Keratinocyte (primary cell): ENCODE measurements around the gene CBLB.

Experiments
- EZH2 ChIP-seq: IDR thresholded peaks from one replicate; pipeline ENCODE4 v1.6.1; 2012; ENCODE audit warnings: inconsistent platforms, mild to moderate bottlenecking, low read length, moderate library complexity
- TF ChIP-seq, protein P1 (sequence below), 3 experiments: IDR thresholded peaks in 1 of 3; conservative IDR thresholded peaks in 1 of 3; optimal IDR thresholded peaks in 1 of 3; 2 replicates in 2 of 3; 3 replicates in 1 of 3; pipeline versions ENCODE3 to v1.5.1; 2011; ENCODE audit warnings: low read length in 3 of 3, mild to moderate bottlenecking in 3 of 3, moderate library complexity in 2 of 3, control low read depth in 1 of 3, inconsistent platforms in 1 of 3; ENCODE audit not compliant: insufficient read depth in 2 of 3; ENCODE audit errors: extremely low read depth in 1 of 3

DNA sequence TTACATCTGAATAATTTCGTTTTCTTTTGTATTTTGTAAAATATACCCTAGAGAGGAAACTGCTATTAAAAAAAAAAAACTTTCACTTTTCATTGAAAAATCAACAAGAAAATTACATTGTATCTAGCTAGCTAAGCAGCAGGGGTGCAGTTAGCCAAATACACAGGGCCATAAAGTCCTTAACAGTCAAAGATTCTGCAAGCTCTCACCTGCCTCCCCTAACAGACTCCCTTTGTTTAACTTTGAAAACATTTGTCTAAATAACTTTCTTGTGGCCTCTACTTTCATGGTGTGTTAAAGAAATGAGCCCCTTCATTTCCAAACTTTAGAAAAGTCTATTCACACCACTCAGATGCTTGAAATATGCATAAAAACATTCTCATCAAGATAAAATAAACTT lies 23.3 kb downstream of the CBLB start:
- TF ChIP-seq, protein P1, sequence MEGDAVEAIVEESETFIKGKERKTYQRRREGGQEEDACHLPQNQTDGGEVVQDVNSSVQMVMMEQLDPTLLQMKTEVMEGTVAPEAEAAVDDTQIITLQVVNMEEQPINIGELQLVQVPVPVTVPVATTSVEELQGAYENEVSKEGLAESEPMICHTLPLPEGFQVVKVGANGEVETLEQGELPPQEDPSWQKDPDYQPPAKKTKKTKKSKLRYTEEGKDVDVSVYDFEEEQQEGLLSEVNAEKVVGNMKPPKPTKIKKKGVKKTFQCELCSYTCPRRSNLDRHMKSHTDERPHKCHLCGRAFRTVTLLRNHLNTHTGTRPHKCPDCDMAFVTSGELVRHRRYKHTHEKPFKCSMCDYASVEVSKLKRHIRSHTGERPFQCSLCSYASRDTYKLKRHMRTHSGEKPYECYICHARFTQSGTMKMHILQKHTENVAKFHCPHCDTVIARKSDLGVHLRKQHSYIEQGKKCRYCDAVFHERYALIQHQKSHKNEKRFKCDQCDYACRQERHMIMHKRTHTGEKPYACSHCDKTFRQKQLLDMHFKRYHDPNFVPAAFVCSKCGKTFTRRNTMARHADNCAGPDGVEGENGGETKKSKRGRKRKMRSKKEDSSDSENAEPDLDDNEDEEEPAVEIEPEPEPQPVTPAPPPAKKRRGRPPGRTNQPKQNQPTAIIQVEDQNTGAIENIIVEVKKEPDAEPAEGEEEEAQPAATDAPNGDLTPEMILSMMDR (optimal IDR thresholded peaks at IDR 0.05 in 1 of 3, IDR thresholded peaks at IDR 0.05 in 1 of 3, conservative IDR thresholded peaks at IDR 0.05 in 1 of 3; ENCODE audit: extremely low read depth in 1 of 3, insufficient read depth in 2 of 3, low read length in 3 of 3) = no peak
- no peak for TF ChIP-seq EZH2
